ENCODE data around the gene SOX6.

- TF ChIP-seq CTCF (IDR thresholded peaks at IDR 0.05) (no peak), POLR2A (IDR thresholded peaks at IDR 0.05) (no peak)
Measured at GRCh38 chr11:16278273-16278672, 78.1 kb downstream of the SOX6 start.
